H1 (cell line): Measurements from ENCODE around the gene MTIF2.
"Not testable (repeated sequence)": the region's sequence is repeated elsewhere in the genome, so short reads cannot be mapped to it uniquely, and the experiment has no call there.

Source experiments
- CEBPB ChIP-seq: IDR thresholded peaks from 2 replicates; pipeline ENCODE4 v1.6.1; 2012; ENCODE audit warnings: low read depth, low read length
- GABPA ChIP-seq: IDR thresholded peaks from 2 replicates; pipeline ENCODE4 v1.6.1; 2011; ENCODE audit warnings: mild to moderate bottlenecking, low read length, moderate library complexity, borderline replicate concordance; ENCODE audit not compliant: insufficient read depth
- MAFK ChIP-seq: IDR thresholded peaks from 2 replicates; pipeline ENCODE4 v1.6.1; 2012; ENCODE audit warnings: low read depth, mild to moderate bottlenecking, improper control_type of control experiment, low read length
- POLR2A ChIP-seq, 2 experiments: IDR thresholded peaks; 1 replicate in 1 of 2; 2 replicates in 1 of 2; pipeline ENCODE4 v1.6.1; 2011; ENCODE audit warnings: low read depth in 2 of 2, low read length in 2 of 2, mild to moderate bottlenecking in 2 of 2; ENCODE audit errors: control extremely low read depth in 1 of 2
- RXRA ChIP-seq: IDR thresholded peaks from 2 replicates; pipeline ENCODE4 v1.6.1; 2011; ENCODE audit warnings: low read depth, mild to moderate bottlenecking, low read length, moderate library complexity; ENCODE audit not compliant: insufficient read depth
- YY1 ChIP-seq: IDR thresholded peaks from 2 replicates; pipeline ENCODE4 v1.6.1; 2011; ENCODE audit warnings: low read depth, mild to moderate bottlenecking, low read length
- TF ChIP-seq, protein P1 (sequence below), 3 experiments: IDR thresholded peaks; 1 replicate in 2 of 3; 2 replicates in 1 of 3; pipeline versions ENCODE4 v1.5.1 to v1.6.1; 2011; ENCODE audit warnings: low read length in 3 of 3, mild to moderate bottlenecking in 3 of 3, inconsistent platforms in 2 of 3, low read depth in 1 of 3, moderate library complexity in 1 of 3; ENCODE audit not compliant: insufficient read depth in 1 of 3; ENCODE audit errors: control extremely low read depth in 1 of 3

DNA sequence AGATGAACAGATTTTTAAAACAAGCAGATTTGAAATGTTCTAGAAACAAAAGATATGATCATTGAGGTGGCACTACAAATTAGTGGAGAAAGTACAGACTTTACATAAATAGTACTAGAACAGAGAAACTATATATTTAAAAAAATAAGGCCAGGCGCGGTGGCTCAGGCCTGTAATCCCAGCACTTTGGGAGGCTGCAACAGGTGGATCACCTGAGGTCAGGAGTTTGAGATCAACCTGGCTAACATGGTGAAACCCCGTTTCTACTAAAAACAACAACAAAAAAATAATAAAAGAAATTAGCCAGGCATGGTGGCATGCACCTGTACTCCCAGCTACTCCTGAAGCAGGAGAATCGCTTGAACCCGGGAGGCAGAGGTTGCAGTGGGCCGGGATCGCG is 82.2 kb downstream of the MTIF2 start:
- not testable (repeated sequence) for TF ChIP-seq POLR2A (IDR thresholded peaks at IDR 0.05; ENCODE audit: control extremely low read depth in 1 of 2, low read depth in 2 of 2, low read length in 2 of 2); GABPA; CEBPB; YY1; RXRA; MAFK
- TF ChIP-seq, protein P1, sequence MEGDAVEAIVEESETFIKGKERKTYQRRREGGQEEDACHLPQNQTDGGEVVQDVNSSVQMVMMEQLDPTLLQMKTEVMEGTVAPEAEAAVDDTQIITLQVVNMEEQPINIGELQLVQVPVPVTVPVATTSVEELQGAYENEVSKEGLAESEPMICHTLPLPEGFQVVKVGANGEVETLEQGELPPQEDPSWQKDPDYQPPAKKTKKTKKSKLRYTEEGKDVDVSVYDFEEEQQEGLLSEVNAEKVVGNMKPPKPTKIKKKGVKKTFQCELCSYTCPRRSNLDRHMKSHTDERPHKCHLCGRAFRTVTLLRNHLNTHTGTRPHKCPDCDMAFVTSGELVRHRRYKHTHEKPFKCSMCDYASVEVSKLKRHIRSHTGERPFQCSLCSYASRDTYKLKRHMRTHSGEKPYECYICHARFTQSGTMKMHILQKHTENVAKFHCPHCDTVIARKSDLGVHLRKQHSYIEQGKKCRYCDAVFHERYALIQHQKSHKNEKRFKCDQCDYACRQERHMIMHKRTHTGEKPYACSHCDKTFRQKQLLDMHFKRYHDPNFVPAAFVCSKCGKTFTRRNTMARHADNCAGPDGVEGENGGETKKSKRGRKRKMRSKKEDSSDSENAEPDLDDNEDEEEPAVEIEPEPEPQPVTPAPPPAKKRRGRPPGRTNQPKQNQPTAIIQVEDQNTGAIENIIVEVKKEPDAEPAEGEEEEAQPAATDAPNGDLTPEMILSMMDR (IDR thresholded peaks at IDR 0.05; ENCODE audit: control extremely low read depth in 1 of 3, insufficient read depth in 1 of 3, low read depth in 1 of 3, low read length in 3 of 3), result not testable (repeated sequence)
